Activated CD4-positive, alpha-beta memory T cell treated with anti-CD3 and anti-CD28 coated beads, Interleukin-2, amount 10 ng/mL, durations not matched to agents 7 days and 5 days (primary cell): Measurements from ENCODE around the gene DSCAML1. TPM values are rescaled to one million over a fixed set of nuclear protein-coding genes. Genes with fewer than 3 reads are reported as not detected.

Source experiments
- CTCF ChIA-PET: fragments of 350-600 bp; sonication (Branson Sonifier 250); formaldehyde crosslinking; loops from one replicate; lab custom pipeline; 2021; ENCODE audit warnings: antibody characterized with exemption, inconsistent platforms; lab: Charles Lee
- POLR2A ChIA-PET: fragments of 350-600 bp; sonication (Branson Sonifier 250); formaldehyde crosslinking; loops from one replicate; lab custom pipeline; 2021; ENCODE audit warnings: antibody characterized with exemption; lab: Charles Lee
- DNase-seq: peaks from one replicate; pipeline ENCODE4 v3.0.0-alpha.2; 2020
- H3K27ac Mint-ChIP-seq: one replicate; pipeline ENCODE4 v1.8.0; 2021; ENCODE audit warnings: mild to moderate bottlenecking, mixed read lengths
- H3K27me3 Mint-ChIP-seq: one replicate; pipeline ENCODE4 v1.8.0; 2021; ENCODE audit warnings: mixed read lengths
- H3K36me3 Mint-ChIP-seq: one replicate; pipeline ENCODE4 v1.8.0; 2021; ENCODE audit warnings: low read depth, mixed read lengths
- H3K4me1 Mint-ChIP-seq: one replicate; pipeline ENCODE4 v1.8.0; 2021; ENCODE audit warnings: mixed read lengths
- H3K4me3 Mint-ChIP-seq: one replicate; pipeline ENCODE4 v1.8.0; 2021; ENCODE audit warnings: mild to moderate bottlenecking, mixed read lengths
- H3K9me3 Mint-ChIP-seq: one replicate; pipeline ENCODE4 v1.8.0; 2021; ENCODE audit warnings: mixed read lengths
- total RNA-seq, 2 experiments: library from RNA; stranded (reverse); gene quantifications; one replicate each; pipeline ENCODE4 v1.2.3, GENCODE V29; 2021

Gene DSCAML1, protein sequence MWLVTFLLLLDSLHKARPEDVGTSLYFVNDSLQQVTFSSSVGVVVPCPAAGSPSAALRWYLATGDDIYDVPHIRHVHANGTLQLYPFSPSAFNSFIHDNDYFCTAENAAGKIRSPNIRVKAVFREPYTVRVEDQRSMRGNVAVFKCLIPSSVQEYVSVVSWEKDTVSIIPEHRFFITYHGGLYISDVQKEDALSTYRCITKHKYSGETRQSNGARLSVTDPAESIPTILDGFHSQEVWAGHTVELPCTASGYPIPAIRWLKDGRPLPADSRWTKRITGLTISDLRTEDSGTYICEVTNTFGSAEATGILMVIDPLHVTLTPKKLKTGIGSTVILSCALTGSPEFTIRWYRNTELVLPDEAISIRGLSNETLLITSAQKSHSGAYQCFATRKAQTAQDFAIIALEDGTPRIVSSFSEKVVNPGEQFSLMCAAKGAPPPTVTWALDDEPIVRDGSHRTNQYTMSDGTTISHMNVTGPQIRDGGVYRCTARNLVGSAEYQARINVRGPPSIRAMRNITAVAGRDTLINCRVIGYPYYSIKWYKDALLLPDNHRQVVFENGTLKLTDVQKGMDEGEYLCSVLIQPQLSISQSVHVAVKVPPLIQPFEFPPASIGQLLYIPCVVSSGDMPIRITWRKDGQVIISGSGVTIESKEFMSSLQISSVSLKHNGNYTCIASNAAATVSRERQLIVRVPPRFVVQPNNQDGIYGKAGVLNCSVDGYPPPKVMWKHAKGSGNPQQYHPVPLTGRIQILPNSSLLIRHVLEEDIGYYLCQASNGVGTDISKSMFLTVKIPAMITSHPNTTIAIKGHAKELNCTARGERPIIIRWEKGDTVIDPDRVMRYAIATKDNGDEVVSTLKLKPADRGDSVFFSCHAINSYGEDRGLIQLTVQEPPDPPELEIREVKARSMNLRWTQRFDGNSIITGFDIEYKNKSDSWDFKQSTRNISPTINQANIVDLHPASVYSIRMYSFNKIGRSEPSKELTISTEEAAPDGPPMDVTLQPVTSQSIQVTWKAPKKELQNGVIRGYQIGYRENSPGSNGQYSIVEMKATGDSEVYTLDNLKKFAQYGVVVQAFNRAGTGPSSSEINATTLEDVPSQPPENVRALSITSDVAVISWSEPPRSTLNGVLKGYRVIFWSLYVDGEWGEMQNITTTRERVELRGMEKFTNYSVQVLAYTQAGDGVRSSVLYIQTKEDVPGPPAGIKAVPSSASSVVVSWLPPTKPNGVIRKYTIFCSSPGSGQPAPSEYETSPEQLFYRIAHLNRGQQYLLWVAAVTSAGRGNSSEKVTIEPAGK (N-terminal part only)
- total RNA-seq, result under 1 TPM in 1 of 2 experiments, not detected in 1; 0.03 TPM

GRCh38 chr11:117796872-117797529 is at the start of gene DSCAML1:
DSCAML1 (minus strand) TSS chr11:117797216; CDS start chr11:117797079, 137 bp downstream.
- H3K9me3 Mint-ChIP-seq, result no peaks in the 10 kb centered on the region

GRCh38 chr11:117843666-117844484 is 46.9 kb upstream of the DSCAML1 start:
- ChIA-PET CTCF (interaction anchor here (0.7 to 7.8 kb wide), 20 partner anchors 10 to 327 kb away, joined by 3 to 171 read pairs (median 4); partner anchors contain the start of genes FXYD2 and IL10RA), POLR2A (interaction anchor here (0.6 to 2.5 kb wide), 3 partner anchors 103 to 209 kb away, joined by 3 to 11 read pairs (median 7); no protein-coding TSS in a partner anchor)
- no peaks in the 10 kb centered on the region for H3K36me3 Mint-ChIP-seq
- peaks cover 6% of the 10 kb centered on the region for H3K27me3 Mint-ChIP-seq
- no peak overlapping the region for H3K4me3 Mint-ChIP-seq
- peak; percentile 85 for DNase-seq
- no peak overlapping the region for H3K27ac Mint-ChIP-seq
- peaks cover 1% of the 10 kb centered on the region for H3K4me1 Mint-ChIP-seq
- no peaks in the 10 kb centered on the region for H3K9me3 Mint-ChIP-seq

More at GRCh38 chr11:117796872-117797529, at the start of gene DSCAML1:
- Mint-ChIP-seq H3K27ac (no peak within 1 kb of the TSS), H3K4me3 (no peak within 1 kb of the TSS), H3K36me3 (no peaks in the 10 kb centered on the region), H3K27me3 (peaks cover 64% of the 10 kb centered on the region), H3K4me1 (peaks cover 8% of the 10 kb centered on the region)
- CTCF ChIA-PET, result interaction anchor here (1.8 to 2.9 kb wide), 2 partner anchors 10 to 11 kb away, joined by 6 to 8 read pairs; no protein-coding TSS in a partner anchor
- no peak for DNase-seq
- POLR2A ChIA-PET, result no interaction called here

GRCh38 chr11:117842131-117842941 is 45.3 kb upstream of the DSCAML1 start:
- ChIA-PET CTCF (interaction anchor here (0.5 to 7.8 kb wide), 12 partner anchors 12 to 404 kb away, joined by 3 to 171 read pairs (median 6); partner anchors contain the start of gene FXYD2), POLR2A (interaction anchor here (0.6 to 2.5 kb wide), 3 partner anchors 104 to 210 kb away, joined by 3 to 11 read pairs (median 4); no protein-coding TSS in a partner anchor)
- Mint-ChIP-seq H3K36me3 (no peaks in the 10 kb centered on the region), H3K4me3 (no peak overlapping the region), H3K9me3 (no peaks in the 10 kb centered on the region), H3K27ac (no peak overlapping the region), H3K4me1 (peaks cover 6% of the 10 kb centered on the region), H3K27me3 (peaks cover 18% of the 10 kb centered on the region)
- DNase-seq, result no peak

- no peak overlapping the region for H3K27ac Mint-ChIP-seq
- POLR2A ChIA-PET, result no interaction called here
- H3K4me1 Mint-ChIP-seq, result peaks cover 6% of the 10 kb centered on the region
- H3K27me3 Mint-ChIP-seq, result peaks cover 20% of the 10 kb centered on the region
- DNase-seq, result peak; percentile 10
- CTCF ChIA-PET, result interaction anchor here (0.6 to 7.8 kb wide), 6 partner anchors 33 to 212 kb away, joined by 3 to 171 read pairs (median 12); no protein-coding TSS in a partner anchor
- H3K4me3 Mint-ChIP-seq, result no peak overlapping the region
- no peaks in the 10 kb centered on the region for H3K9me3 Mint-ChIP-seq
- no peaks in the 10 kb centered on the region for H3K36me3 Mint-ChIP-seq
Measured at GRCh38 chr11:117841551-117842031, 44.6 kb upstream of the DSCAML1 start.

DNA sequence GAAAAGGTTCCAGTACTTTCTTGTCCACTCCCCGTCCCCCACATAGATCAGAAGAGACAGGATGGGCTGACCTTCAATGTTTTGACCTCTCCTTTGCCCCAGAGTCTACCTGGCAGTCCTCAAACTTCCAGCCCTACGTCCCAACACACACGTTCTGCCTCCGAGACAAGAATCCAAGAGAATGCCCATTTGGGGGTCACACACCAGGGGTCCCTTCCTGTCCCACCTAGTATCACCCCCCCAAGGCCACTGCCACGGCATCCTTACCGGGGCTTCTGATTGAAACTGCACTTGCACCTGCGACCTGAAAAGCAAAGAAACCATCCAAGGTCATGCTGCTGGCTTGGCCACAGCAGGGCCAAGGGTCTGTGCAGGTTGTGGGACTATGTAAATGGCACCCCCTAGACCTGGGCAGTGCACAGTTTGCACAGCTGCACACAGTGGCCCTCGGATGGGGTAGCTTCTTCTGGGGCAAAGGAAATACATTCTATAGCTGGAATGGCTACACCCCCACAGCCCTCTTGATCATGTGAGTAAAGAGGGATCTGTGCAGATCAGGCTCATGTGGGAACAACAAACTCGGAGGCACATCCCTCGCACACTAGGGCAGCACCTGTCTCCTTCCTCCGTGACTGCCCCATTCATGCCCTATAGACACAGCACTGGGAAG is 44.0 kb upstream of the DSCAML1 start:
- ChIA-PET CTCF (interaction anchor here (1.8 to 7.8 kb wide), 2 partner anchors 107 to 213 kb away, joined by 12 to 171 read pairs; no protein-coding TSS in a partner anchor), POLR2A (interaction anchor here (1.0 to 1.3 kb wide), 2 partner anchors 106 to 212 kb away, joined by 3 to 4 read pairs; no protein-coding TSS in a partner anchor)
- H3K4me1 Mint-ChIP-seq, result peaks cover 6% of the 10 kb centered on the region
- H3K4me3 Mint-ChIP-seq, result no peak overlapping the region
- peak; percentile 11 for DNase-seq
- H3K9me3 Mint-ChIP-seq, result no peaks in the 10 kb centered on the region
- H3K27me3 Mint-ChIP-seq, result peaks cover 24% of the 10 kb centered on the region
- H3K36me3 Mint-ChIP-seq, result no peaks in the 10 kb centered on the region
- no peak overlapping the region for H3K27ac Mint-ChIP-seq

- POLR2A ChIA-PET, result interaction anchor here (1.0 to 1.3 kb wide), 2 partner anchors 107 to 212 kb away, joined by 3 to 4 read pairs; no protein-coding TSS in a partner anchor
- peak; percentile 15 for DNase-seq
- H3K27ac Mint-ChIP-seq, result no peak overlapping the region
- no peaks in the 10 kb centered on the region for H3K9me3 Mint-ChIP-seq
- peaks cover 6% of the 10 kb centered on the region for H3K4me1 Mint-ChIP-seq
- H3K36me3 Mint-ChIP-seq, result no peaks in the 10 kb centered on the region
- H3K4me3 Mint-ChIP-seq, result no peak overlapping the region
- CTCF ChIA-PET, result interaction anchor here (1.8 to 7.8 kb wide), 2 partner anchors 108 to 213 kb away, joined by 12 to 171 read pairs; no protein-coding TSS in a partner anchor
- peaks cover 24% of the 10 kb centered on the region for H3K27me3 Mint-ChIP-seq
Measured at GRCh38 chr11:117839936-117840813, 43.2 kb upstream of the DSCAML1 start.

DNA sequence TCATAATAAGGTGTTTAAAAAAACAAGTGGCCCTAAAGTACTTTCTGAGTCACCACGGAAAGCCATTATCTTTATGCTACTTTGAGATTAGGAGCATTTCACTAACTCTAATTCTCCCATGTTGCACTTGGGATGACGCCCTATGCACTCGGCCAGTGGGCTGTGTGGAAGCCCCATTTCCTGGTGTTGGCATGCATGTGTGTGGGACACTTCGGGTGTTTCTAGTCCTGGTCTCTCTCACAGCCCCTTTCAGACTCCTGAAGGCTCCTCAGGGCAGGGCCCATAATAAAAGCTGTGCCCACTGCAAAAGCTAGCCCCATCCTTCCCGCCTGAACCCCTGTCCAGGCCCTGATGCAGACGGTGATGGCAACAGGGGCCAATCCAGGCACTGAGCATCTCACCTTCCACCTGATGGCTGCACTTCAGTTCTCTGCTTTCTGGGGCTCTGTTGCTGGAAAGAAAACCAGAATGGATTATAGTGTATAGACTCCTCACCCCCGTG is 42.4 kb upstream of the DSCAML1 start:
- Mint-ChIP-seq H3K4me1 (peaks cover 6% of the 10 kb centered on the region), H3K36me3 (no peaks in the 10 kb centered on the region), H3K27ac (no peak overlapping the region), H3K9me3 (no peaks in the 10 kb centered on the region), H3K27me3 (peaks cover 24% of the 10 kb centered on the region), H3K4me3 (no peak overlapping the region)
- ChIA-PET CTCF (interaction anchor here (7.8 kb wide), 1 partner anchor 109 kb away, joined by 171 read pairs; no protein-coding TSS in a partner anchor), POLR2A (no interaction called here)
- peak; percentile 9 for DNase-seq

GRCh38 chr11:117838901-117839300 is 41.9 kb upstream of the DSCAML1 start:
- no peak overlapping the region for H3K4me3 Mint-ChIP-seq
- peak; percentile 3 for DNase-seq
- H3K4me1 Mint-ChIP-seq, result peaks cover 5% of the 10 kb centered on the region
- ChIA-PET POLR2A (no interaction called here), CTCF (interaction anchor here (1.1 kb wide), 1 partner anchor 31 kb away, joined by 3 read pairs; no protein-coding TSS in a partner anchor)
- peaks cover 24% of the 10 kb centered on the region for H3K27me3 Mint-ChIP-seq
- H3K36me3 Mint-ChIP-seq, result no peaks in the 10 kb centered on the region
- H3K9me3 Mint-ChIP-seq, result no peaks in the 10 kb centered on the region
- no peak overlapping the region for H3K27ac Mint-ChIP-seq

GRCh38 chr11:117837791-117838190 is 40.8 kb upstream of the DSCAML1 start:
- ChIA-PET CTCF (interaction anchor here (1.1 kb wide), 1 partner anchor 30 kb away, joined by 3 read pairs; no protein-coding TSS in a partner anchor), POLR2A (no interaction called here)
- DNase-seq, result no peak
- no peak overlapping the region for H3K4me3 Mint-ChIP-seq
- H3K36me3 Mint-ChIP-seq, result no peaks in the 10 kb centered on the region
- H3K27me3 Mint-ChIP-seq, result peaks cover 24% of the 10 kb centered on the region
- H3K4me1 Mint-ChIP-seq, result peaks cover 4% of the 10 kb centered on the region
- no peaks in the 10 kb centered on the region for H3K9me3 Mint-ChIP-seq
- H3K27ac Mint-ChIP-seq, result no peak overlapping the region
